HG03439 (cell line): ENCODE data around the gene NUMB.

ENCODE experiments used
- ATAC-seq: cut with Tn5 transposase; IDR thresholded peaks from one replicate; pipeline ENCODE4 v1.9.1; 2021; ENCODE audit warnings: mild to moderate bottlenecking, moderate library complexity; ENCODE audit not compliant: unreplicated experiment

NUMB gene

GRCh38 chr14:73458183-73458976 is at the start of gene NUMB:
TSS of gene NUMB (minus strand) at chr14:73458546. CDS start at chr14:73355751, 102,795 bp downstream.
- peak; percentile 91 for ATAC-seq

GRCh38 chr14:73503648-73504047 is 45.3 kb upstream of the NUMB start:
- no peak for ATAC-seq

GRCh38 chr14:73502017-73502619 is 43.8 kb upstream of the NUMB start:
- no peak for ATAC-seq

- no peak for ATAC-seq
These were observed 42.0 kb upstream of the NUMB start for GRCh38 chr14:73500360-73500759.

GRCh38 chr14:73494593-73494992 is 36.2 kb upstream of the NUMB start:
- no peak for ATAC-seq

- no peak for ATAC-seq
These were observed 34.3 kb upstream of the NUMB start for GRCh38 chr14:73492670-73493069.

- no peak for ATAC-seq
These were observed 33.8 kb upstream of the NUMB start for GRCh38 chr14:73492043-73492552.

- peak; percentile 47 for ATAC-seq
These were observed 33.1 kb upstream of the NUMB start for GRCh38 chr14:73491256-73492042.

GRCh38 chr14:73489481-73490175 is 31.3 kb upstream of the NUMB start:
- no peak for ATAC-seq

GRCh38 chr14:73478684-73479083 is 20.3 kb upstream of the NUMB start:
- ATAC-seq = no peak

- peak; percentile 70 for ATAC-seq
These were observed 19.4 kb upstream of the NUMB start for GRCh38 chr14:73477618-73478266.

- no peak for ATAC-seq
These were observed 18.1 kb upstream of the NUMB start for GRCh38 chr14:73476451-73476931.

- no peak for ATAC-seq
These were observed 16.6 kb upstream of the NUMB start for GRCh38 chr14:73474952-73475351.

- ATAC-seq = peak; percentile 52
These were observed 14.1 kb upstream of the NUMB start for GRCh38 chr14:73472185-73473114.

GRCh38 chr14:73471582-73472184 is 13.3 kb upstream of the NUMB start:
- no peak for ATAC-seq

GRCh38 chr14:73468828-73469375 is 10.6 kb upstream of the NUMB start:
- no peak for ATAC-seq

- ATAC-seq = no peak
These were observed 9.5 kb upstream of the NUMB start for GRCh38 chr14:73467800-73468199.

GRCh38 chr14:73467377-73467776 is 9.0 kb upstream of the NUMB start:
- ATAC-seq = no peak
